H9 (cell line): Measurements from ENCODE around the gene MS4A18. TPM values are rescaled to one million over a fixed set of nuclear protein-coding genes. Genes with fewer than 3 reads are reported as not detected.

Experiments
- DNase-seq: peaks from one replicate; pipeline ENCODE4 v3.0.0-alpha.2; 2017
- H2AFZ ChIP-seq: one replicate; pipeline ENCODE4 v1.6.1; 2013; ENCODE audit warnings: mild to moderate bottlenecking, low read length, control low read depth, moderate library complexity
- H2AK5ac ChIP-seq: 2 replicates; pipeline ENCODE4 v1.6.1; 2013; ENCODE audit warnings: low read length, control low read depth, mixed read lengths; ENCODE audit not compliant: insufficient read length
- H2BK120ac ChIP-seq: one replicate; pipeline ENCODE4 v1.6.1; 2013; ENCODE audit warnings: low read depth, mild to moderate bottlenecking, low read length, control low read depth, inconsistent platforms; ENCODE audit not compliant: poor library complexity, severe bottlenecking
- H2BK12ac ChIP-seq: 2 replicates; pipeline ENCODE4 v1.6.1; 2013; ENCODE audit warnings: low read length, control low read depth, mixed read lengths, low read depth; ENCODE audit not compliant: insufficient read length
- H2BK15ac ChIP-seq: 2 replicates; pipeline ENCODE4 v1.6.1; 2013; ENCODE audit warnings: low read depth, low read length, control low read depth
- H2BK20ac ChIP-seq: one replicate; pipeline ENCODE4 v1.6.1; 2013; ENCODE audit warnings: low read depth, mild to moderate bottlenecking, low read length, control low read depth, inconsistent platforms; ENCODE audit not compliant: poor library complexity, severe bottlenecking
- H2BK5ac ChIP-seq: 2 replicates; pipeline ENCODE4 v1.6.1; 2013; ENCODE audit warnings: low read length, control low read depth, mixed read lengths; ENCODE audit not compliant: insufficient read length
- H3K14ac ChIP-seq: 2 replicates; pipeline ENCODE4 v1.6.1; 2013; ENCODE audit warnings: low read length, control low read depth; ENCODE audit not compliant: insufficient read depth
- H3K18ac ChIP-seq: 2 replicates; pipeline ENCODE4 v1.6.1; 2013; ENCODE audit warnings: low read depth, mild to moderate bottlenecking, mixed read lengths, low read length, control low read depth; ENCODE audit not compliant: insufficient read length
- H3K23ac ChIP-seq: 2 replicates; pipeline ENCODE4 v1.6.1; 2013; ENCODE audit warnings: low read length, control low read depth, mixed read lengths, low read depth; ENCODE audit not compliant: insufficient read length
- H3K23me2 ChIP-seq: 2 replicates; pipeline ENCODE4 v1.6.1; 2013; ENCODE audit warnings: low read depth, mild to moderate bottlenecking, mixed read lengths, low read length, control low read depth; ENCODE audit not compliant: insufficient read length, poor library complexity, severe bottlenecking
- H3K27ac ChIP-seq: 2 replicates; pipeline ENCODE4 v1.5.1; 2013; ENCODE audit warnings: low read length, control low read depth, mixed read lengths, low read depth; ENCODE audit not compliant: insufficient read length
- H3K27me3 ChIP-seq: 2 replicates; pipeline ENCODE4 v1.6.1; 2013; ENCODE audit warnings: low read length, control low read depth, inconsistent platforms; ENCODE audit not compliant: insufficient read depth
- H3K4ac ChIP-seq: 2 replicates; pipeline ENCODE4 v1.6.1; 2013; ENCODE audit warnings: low read depth, mild to moderate bottlenecking, control low read depth, inconsistent platforms, low read length, moderate library complexity
- H3K4me1 ChIP-seq: 2 replicates; pipeline ENCODE4 v1.6.1; 2013; ENCODE audit warnings: low read length, control low read depth, inconsistent platforms; ENCODE audit not compliant: insufficient read depth
- H3K4me2 ChIP-seq: 2 replicates; pipeline ENCODE4 v1.6.1; 2013; ENCODE audit warnings: low read length, control low read depth, mixed read lengths; ENCODE audit not compliant: insufficient read length, insufficient read depth
- H3K56ac ChIP-seq: 2 replicates; pipeline ENCODE4 v1.6.1; 2013; ENCODE audit warnings: low read depth, mild to moderate bottlenecking, mixed read lengths, low read length, control low read depth; ENCODE audit not compliant: insufficient read length
- H3K79me1 ChIP-seq: 2 replicates; pipeline ENCODE4 v1.6.1; 2013; ENCODE audit warnings: low read depth, mild to moderate bottlenecking, moderate library complexity, low read length, control low read depth, inconsistent platforms; ENCODE audit not compliant: insufficient read depth, poor library complexity, severe bottlenecking
- H3K79me2 ChIP-seq: 2 replicates; pipeline ENCODE4 v1.6.1; 2013; ENCODE audit warnings: low read length, control low read depth, inconsistent platforms; ENCODE audit not compliant: insufficient read depth
- H3K9ac ChIP-seq: 2 replicates; pipeline ENCODE4 v1.6.1; 2013; ENCODE audit warnings: low read length, control low read depth, mixed read lengths; ENCODE audit not compliant: insufficient read length; ENCODE audit errors: extremely low read depth
- H3K9me3 ChIP-seq: one replicate; pipeline ENCODE4 v1.6.1; 2013; ENCODE audit warnings: low read depth, low read length, inconsistent platforms; ENCODE audit not compliant: control insufficient read depth
- H3T11ph ChIP-seq: one replicate; pipeline ENCODE4 v1.6.1; 2013; ENCODE audit warnings: mild to moderate bottlenecking, low read length, control low read depth, inconsistent platforms
- H4K20me1 ChIP-seq: one replicate; pipeline ENCODE4 v1.6.1; 2013; ENCODE audit not compliant: control insufficient read depth, insufficient read length, insufficient read depth
- H4K5ac ChIP-seq: 2 replicates; pipeline ENCODE4 v1.6.1; 2013; ENCODE audit warnings: low read depth, mild to moderate bottlenecking, mixed read lengths, low read length, control low read depth; ENCODE audit not compliant: insufficient read length
- H4K8ac ChIP-seq: replicated peaks from 2 replicates; pipeline ENCODE4 v1.6.1; 2013; ENCODE audit warnings: low read length, control low read depth, mixed read lengths, low read depth; ENCODE audit not compliant: insufficient read length
- H4K91ac ChIP-seq: 2 replicates; pipeline ENCODE4 v1.6.1; 2013; ENCODE audit warnings: low read depth, mild to moderate bottlenecking, moderate library complexity, mixed read lengths, low read length, control low read depth; ENCODE audit not compliant: insufficient read length
- H3K27ac Mint-ChIP-seq, 3 experiments: 2 replicates in 2 of 3; 3 replicates in 1 of 3; pipeline ENCODE4 v1.8.0; 2020 to 2021; ENCODE audit warnings: mixed read lengths in 3 of 3, mild to moderate bottlenecking in 1 of 3, moderate library complexity in 1 of 3
- H3K27me3 Mint-ChIP-seq: 2 replicates; pipeline ENCODE4 v1.8.0; 2021; ENCODE audit warnings: low read depth, mild to moderate bottlenecking, moderate library complexity, mixed read lengths
- H3K36me3 Mint-ChIP-seq, 3 experiments: 2 replicates in 2 of 3; 3 replicates in 1 of 3; pipeline ENCODE4 v1.8.0; 2020 to 2021; ENCODE audit warnings: low read depth in 3 of 3, mixed read lengths in 3 of 3; ENCODE audit not compliant: insufficient read depth in 1 of 3
- H3K4me1 Mint-ChIP-seq, 2 experiments: 2 replicates each; pipeline ENCODE4 v1.8.0; 2020; ENCODE audit warnings: mixed read lengths in 2 of 2
- H3K4me3 Mint-ChIP-seq, 2 experiments: 2 replicates in 1 of 2; 3 replicates in 1 of 2; pipeline ENCODE4 v1.8.0; 2020 to 2021; ENCODE audit warnings: mild to moderate bottlenecking in 2 of 2, mixed read lengths in 2 of 2, moderate library complexity in 1 of 2
- H3K9me3 Mint-ChIP-seq, 2 experiments: 2 replicates in 1 of 2; 3 replicates in 1 of 2; pipeline ENCODE4 v1.8.0; 2020; ENCODE audit warnings: mild to moderate bottlenecking in 2 of 2, mixed read lengths in 2 of 2, moderate library complexity in 1 of 2
- CTCF ChIP-seq: fragments of 200-600 bp; sonication (generic); conservative IDR thresholded peaks from 3 replicates; pipeline ENCODE4 v1.8.0; 2021; ENCODE audit warnings: antibody characterized with exemption, mild to moderate bottlenecking
- WGBS: extraction: QIAGEN DNeasy Blood & Tissue Kit; methylation state at CpG from one replicate; pipeline ENCODE4 v1.1.7; 2013; ENCODE audit warnings: missing lambda C conversion rate, low lambda C conversion rate, mixed read lengths; ENCODE audit not compliant: insufficient read length; ENCODE audit errors: extremely low coverage; 5-methylcytosine and 5-hydroxymethylcytosine counted together
- total RNA-seq: library from RNA; stranded (reverse); gene quantifications from 2 replicates; pipeline ENCODE4 v1.2.1, GENCODE V29; 2021

Gene MS4A18
- total RNA-seq, 1 experiment from 2014 or later, result not detected

GRCh38 chr11:60788401-60789125, 64.0 kb downstream of the MS4A18 start:
- Mint-ChIP-seq H3K4me3 (no peak overlapping the region), H3K9me3 (peaks cover 30 to 37% of the 10 kb centered on the region in 2 experiments), H3K4me1 (no peaks in the 10 kb centered on the region), H3K27ac (no peak overlapping the region), H3K36me3 (peaks cover 6 to 16% (median 14%) of the 10 kb centered on the region in 3 experiments), H3K27me3 (peaks cover 10% of the 10 kb centered on the region)
- no peak overlapping the region for H2BK12ac ChIP-seq
- no peak overlapping the region for H4K8ac ChIP-seq
- no peak overlapping the region for H2BK120ac ChIP-seq
- no peak overlapping the region for H3K27ac ChIP-seq
- no peak overlapping the region for H2AK5ac ChIP-seq
- no peaks in the 10 kb centered on the region for H3K79me1 ChIP-seq
- H4K5ac ChIP-seq, result no peak overlapping the region
- H3K14ac ChIP-seq, result no peak overlapping the region
- H3K4ac ChIP-seq, result no peak overlapping the region
- H2AFZ ChIP-seq, result no peak overlapping the region
- no peaks in the 10 kb centered on the region for H3K4me1 ChIP-seq
- H3K4me2 ChIP-seq, result no peak overlapping the region
- H2BK5ac ChIP-seq, result no peak overlapping the region
- peaks cover 16% of the 10 kb centered on the region for H3K9me3 ChIP-seq
- no peak overlapping the region for H3K56ac ChIP-seq
- H3K27me3 ChIP-seq, result no peaks in the 10 kb centered on the region
- WGBS, result no CpG with 5 or more reads among the region's 7 CpGs
- no peak overlapping the region for H2BK15ac ChIP-seq
- H3T11ph ChIP-seq, result no peak overlapping the region
- no peaks in the 10 kb centered on the region for H3K79me2 ChIP-seq
- H4K20me1 ChIP-seq, result no peaks in the 10 kb centered on the region
- H3K23me2 ChIP-seq, result no peaks in the 10 kb centered on the region
- no peak for TF ChIP-seq CTCF
- H3K23ac ChIP-seq, result no peak overlapping the region
- no peak for DNase-seq
- H3K9ac ChIP-seq, result no peak overlapping the region
- no peak overlapping the region for H4K91ac ChIP-seq
- H2BK20ac ChIP-seq, result no peak overlapping the region
- no peak overlapping the region for H3K18ac ChIP-seq
